ENCODE measurements around the gene AIFM1.

GRCh38 chrX:130186651-130187050, 21.0 kb upstream of the AIFM1 start:
- TF ChIP-seq CTCF (conservative IDR thresholded peaks at IDR 0.05; ENCODE audit: low read depth in 2 of 2) (no peak), CREB1 (CRISPR knock-in tag; IDR thresholded peaks at IDR 0.05; ENCODE audit: low read depth) (no peak), EZH2 (IDR thresholded peaks at IDR 0.05; ENCODE audit: low read depth, unreplicated experiment) (no peak), POLR2AphosphoS5 (IDR thresholded peaks at IDR 0.05; ENCODE audit: low read depth) (no peak)

All from GM23338 (cell line).